K562 (cell line): ENCODE measurements around the gene ELMO1. TPM values are rescaled to one million over a fixed set of nuclear protein-coding genes. Genes with fewer than 3 reads are reported as not detected.

Source experiments
- ATAC-seq: fragments of 200-7000 bp; cut with Tn5 transposase; 3 replicates; pipeline ENCODE4 v1.9.1; 2020; ENCODE audit warnings: moderate library complexity
- BruUV-seq: library from RNA; stranded (reverse); fragments of 400-500 nt; replicated peaks from 2 replicates; lab custom pipeline; 2021; lab: Mats Ljungman, UMichigan
- CTCF ChIA-PET: fragments of 300-600 bp; formaldehyde crosslinking; extraction: SDS; loops from one replicate; lab custom pipeline; 2021; ENCODE audit warnings: low intra/inter-chr PET ratio; lab: Yijun Ruan, JAX
- POLR2A ChIA-PET: fragments of 300-600, 350-650 bp; sonication (Branson Sonifier 250); formaldehyde crosslinking; extraction: SDS; loops from one replicate; lab custom pipeline; 2021; ENCODE audit warnings: antibody characterized with exemption, inconsistent platforms; lab: Yijun Ruan, JAX
- DNase-seq, 4 experiments: peaks; one replicate each; pipeline versions ENCODE4 v3.0.0 to v3.0.0-alpha.2; 2011 to 2018; ENCODE audit warnings: low spot score in 3 of 4, mixed read lengths in 3 of 4; ENCODE audit errors: extremely low read depth in 1 of 4
- FAIRE-seq: peaks from 2 replicates; lab custom pipeline; 2011; peaks lifted over from hg19 to GRCh38; lab: Jason Lieb, UNC
- H2AFZ ChIP-seq: 2 replicates; pipeline ENCODE4 v1.6.0; 2011; ENCODE audit warnings: low read depth, low read length, control low read depth, inconsistent platforms
- H3K27ac ChIP-seq: fragments of 200-600 bp; 3 replicates; pipeline ENCODE4 v1.8.0; 2011; ENCODE audit warnings: low read depth, mild to moderate bottlenecking, control low read depth, inconsistent platforms, low read length, moderate library complexity, mixed read lengths; ENCODE audit errors: extremely low read depth
- H3K27me3 ChIP-seq, 2 experiments: fragments of 300-600 bp in 1 of 2; 2 replicates in 1 of 2; 3 replicates in 1 of 2; pipeline versions ENCODE4 v1.6.0 to v1.8.0; 2011; ENCODE audit warnings: inconsistent platforms in 2 of 2, low read length in 2 of 2, mild to moderate bottlenecking in 1 of 2, mixed read lengths in 1 of 2, moderate library complexity in 1 of 2; ENCODE audit not compliant: control insufficient read depth in 2 of 2, insufficient read depth in 2 of 2
- H3K36me3 ChIP-seq: fragments of 300-600 bp; 3 replicates; pipeline ENCODE4 v1.8.0; 2011; ENCODE audit warnings: mild to moderate bottlenecking, low read length, inconsistent platforms; ENCODE audit not compliant: control insufficient read depth, insufficient read depth
- H3K4me1 ChIP-seq, 2 experiments: fragments of 200-600 bp in 1 of 2; replicated peaks in 1 of 2; 2 replicates in 1 of 2; 3 replicates in 1 of 2; pipeline versions ENCODE4 v1.5.1 to v1.8.0; 2011; ENCODE audit warnings: inconsistent platforms in 2 of 2, low read length in 2 of 2, mild to moderate bottlenecking in 1 of 2, mixed read lengths in 1 of 2, moderate library complexity in 1 of 2; ENCODE audit not compliant: control insufficient read depth in 2 of 2, insufficient read depth in 2 of 2
- H3K4me2 ChIP-seq: 2 replicates; pipeline ENCODE4 v1.6.1; 2011; ENCODE audit warnings: low read length, control low read depth, inconsistent platforms, mixed read lengths; ENCODE audit not compliant: insufficient read depth
- H3K4me3 ChIP-seq: fragments of 200-600 bp; sonication (generic), shearing (Covaris generic); 2 replicates; pipeline ENCODE4 v1.5.1; 2016; ENCODE audit warnings: control low read depth, inconsistent platforms
- H3K79me2 ChIP-seq: fragments of 200-600 bp; 3 replicates; pipeline ENCODE4 v1.8.0; 2011; ENCODE audit warnings: low read length, inconsistent platforms; ENCODE audit not compliant: control insufficient read depth, insufficient read depth
- H3K9ac ChIP-seq, 2 experiments: 2 replicates each; pipeline versions ENCODE4 v1.6.0 to v1.6.1; 2011; ENCODE audit warnings: low read depth in 2 of 2, low read length in 2 of 2, control low read depth in 1 of 2, inconsistent platforms in 1 of 2, mild to moderate bottlenecking in 1 of 2, mixed read lengths in 1 of 2; ENCODE audit not compliant: insufficient read depth in 1 of 2
- H3K9me1 ChIP-seq: one replicate; pipeline ENCODE4 v1.6.0; 2011; ENCODE audit warnings: inconsistent platforms, mild to moderate bottlenecking, low read length, moderate library complexity; ENCODE audit not compliant: control insufficient read depth, insufficient read depth
- H3K9me3 ChIP-seq: replicated peaks from 2 replicates; pipeline ENCODE4 v1.5.1; 2011; ENCODE audit warnings: low read depth, low read length, inconsistent platforms; ENCODE audit not compliant: control insufficient read depth, insufficient read depth
- H4K20me1 ChIP-seq: replicated peaks from 2 replicates; pipeline ENCODE4 v1.6.1; 2011; ENCODE audit warnings: low read length, inconsistent platforms, mixed read lengths; ENCODE audit not compliant: control insufficient read depth, insufficient read depth
- ATF6 ChIP-seq: sonication (generic); formaldehyde crosslinking; IDR thresholded peaks from 2 replicates; pipeline ENCODE4 v1.4.0; 2020; ENCODE audit warnings: mild to moderate bottlenecking, missing genetic modification reagents
- BCL6 ChIP-seq: fragments of 250-450 bp; sonication (Bioruptor Pico); IDR thresholded peaks from 2 replicates; pipeline ENCODE4 v1.4.0; 2020
- CXXC5 ChIP-seq: fragments of 250-450 bp; sonication (Bioruptor Pico); IDR thresholded peaks from 2 replicates; pipeline ENCODE4 v1.8.0; 2022; ENCODE audit warnings: inconsistent platforms, mild to moderate bottlenecking, moderate library complexity
- FOXJ2 ChIP-seq: fragments of 200-800 bp; sonication (Bioruptor generic); IDR thresholded peaks from 2 replicates; pipeline ENCODE4 v1.6.1; 2016; ENCODE audit warnings: missing genetic modification characterization, missing compliant biosample characterization
- GATA2 ChIP-seq: sonication (generic); formaldehyde crosslinking; IDR thresholded peaks from 2 replicates; pipeline ENCODE4 v1.4.0; 2020; ENCODE audit warnings: mild to moderate bottlenecking, missing genetic modification reagents
- HIVEP1 ChIP-seq: fragments of 250-450 bp; sonication (Bioruptor Pico); IDR thresholded peaks from 2 replicates; pipeline ENCODE4 v1.4.0; 2020; ENCODE audit warnings: mild to moderate bottlenecking
- KLF1 ChIP-seq: fragments of 450-650 bp; IDR thresholded peaks from 2 replicates; pipeline ENCODE4 v1.6.1; 2016; ENCODE audit warnings: missing genetic modification characterization, missing compliant biosample characterization
- KLF6 ChIP-seq: fragments of 250-450 bp; sonication (Bioruptor Pico); IDR thresholded peaks from 2 replicates; pipeline ENCODE4 v1.4.0; 2020; ENCODE audit warnings: mild to moderate bottlenecking, moderate library complexity, borderline replicate concordance
- SMARCC2 ChIP-seq: fragments of 450-650 bp; IDR thresholded peaks from 2 replicates; pipeline ENCODE4 v1.6.1; 2017; ENCODE audit warnings: antibody characterized with exemption, moderate library complexity, mild to moderate bottlenecking, low read depth
- STAG1 ChIP-seq: sonication (generic); formaldehyde crosslinking; IDR thresholded peaks from 2 replicates; pipeline ENCODE4 v1.5.0; 2020; ENCODE audit warnings: missing genetic modification reagents, borderline replicate concordance
- U2AF2 ChIP-seq: fragments of 200-400 bp; formaldehyde crosslinking; optimal IDR thresholded peaks from 2 replicates; pipeline ENCODE3; 2017; ENCODE audit warnings: low read depth, mild to moderate bottlenecking, low read length
- UBTF ChIP-seq, 2 experiments: IDR thresholded peaks; 2 replicates each; pipeline ENCODE4 v1.6.1; 2012; ENCODE audit warnings: improper control_type of control experiment in 2 of 2, low read depth in 2 of 2, low read length in 2 of 2, borderline replicate concordance in 1 of 2
- ZNF77 ChIP-seq: fragments of 250-450 bp; sonication (Bioruptor Pico); IDR thresholded peaks from 2 replicates; pipeline ENCODE4 v1.5.0; 2020
- WGBS: fragments of 100-300 bp; shearing (Covaris generic); methylation state at CpG from one replicate; pipeline ENCODE4 v1.1.6; 2016; ENCODE audit warnings: low coverage, mixed read lengths; ENCODE audit not compliant: insufficient coverage; ENCODE audit errors: missing lambda C conversion rate; 5-methylcytosine and 5-hydroxymethylcytosine counted together
- in situ Hi-C: fragments of 300-500 bp; cut with MboI; formaldehyde crosslinking; loops from 4 replicates; pipeline ENCODE4 v1.15.0; 2018; ENCODE audit warnings: inconsistent platforms, mixed read lengths
- intact Hi-C: fragments of 100-400 bp; cut with micrococcal nuclease; formaldehyde crosslinking; loops from 2 replicates; pipeline ENCODE4 v1.14.2; 2022
- polyA plus RNA-seq, 8 experiments: library from polyadenylated mRNA; depleted of rRNA in 4 of 8; stranded (reverse) in 5 of 8; unstranded in 3 of 8; fragments of >200 nt; fragmentation: Nextera tagmentation in 2 of 8; fragmentation: Illumina TruSeq in 1 of 8; extraction: Ambion mirVana in 2 of 8; extraction: Trizol in 1 of 8; gene quantifications; 2 replicates each; pipeline versions ENCODE4 v1.2.1 to v1.2.3, GENCODE V29; 2011 to 2014; ENCODE audit warnings: inconsistent platforms in 1 of 8, missing spikeins in 1 of 8
- total RNA-seq, 7 experiments: library from RNA; depleted of rRNA in 6 of 7; stranded (reverse); fragments of >200 nt in 6 of 7; fragmentation: Illumina TruSeq in 2 of 7; extraction: Trizol in 2 of 7; gene quantifications; 2 replicates each; pipeline versions ENCODE4 v1.2.1 to v1.2.3, GENCODE V29; 2011 to 2021; ENCODE audit warnings: low replicate concordance in 1 of 7

ELMO1 gene
- total and polyA plus RNA-seq, 9 of the 15 experiments (the other 6 are each of a cell fraction or from before 2014, with no cell fraction given), result 0.36 to 7.2 (median 3.6) TPM

GRCh38 chr7:36910859-36911258 lies 537.8 kb downstream of the ELMO1 start:
- no peak overlapping the region for H2AFZ ChIP-seq
- ChIA-PET POLR2A (interaction anchor here (1.5 kb wide), 1 partner anchor 21 kb away, joined by 3 read pairs; no protein-coding TSS in a partner anchor), CTCF (no interaction called here)
- DNase-seq (no peak), ATAC-seq (no peak), FAIRE-seq (no peak)
- 0% methylated on average over 4 of the region's 5 CpGs for WGBS
- H3K9me1 ChIP-seq, result no peaks in the 10 kb centered on the region
- H3K79me2 ChIP-seq, result no peaks in the 10 kb centered on the region
- no peak overlapping the region for H3K9ac ChIP-seq
- no peaks in the 10 kb centered on the region for H3K4me1 ChIP-seq
- no peaks in the 10 kb centered on the region for H3K36me3 ChIP-seq
- H4K20me1 ChIP-seq, result no peaks in the 10 kb centered on the region
- no peak overlapping the region for H3K27ac ChIP-seq
- intact Hi-C loops, result no loop called here
- H3K27me3 ChIP-seq, result no peaks in the 10 kb centered on the region
- H3K9me3 ChIP-seq, result no peaks in the 10 kb centered on the region
- no peak overlapping the region for H3K4me2 ChIP-seq
- in situ Hi-C loops, result no loop called here
- TF ChIP-seq SMARCC2 (no peak), KLF1 (no peak), ZNF77 (CRISPR knock-in tag) (no peak), GATA2 (no peak), FOXJ2 (tag) (no peak), KLF6 (CRISPR knock-in tag) (no peak), HIVEP1 (CRISPR knock-in tag) (no peak), BCL6 (no peak), UBTF (IDR thresholded peaks at IDR 0.05; ENCODE audit: borderline replicate concordance in 1 of 2, low read depth in 2 of 2, low read length in 2 of 2) (no peak), STAG1 (CRISPR knock-in tag) (no peak), ATF6 (no peak), U2AF2 (no peak), CXXC5 (no peak)
- no peak overlapping the region for H3K4me3 ChIP-seq
- BruUV-seq, result no TSS peak
